ENCODE measurements around the gene SYCP1. TPM values are rescaled to one million over a fixed set of nuclear protein-coding genes. Genes with fewer than 3 reads are reported as not detected.

Gene SYCP1
- total and polyA plus RNA-seq, 2 experiments from 2014 or later, result 0.24 to 0.66 TPM

GRCh38 chr1:114926607-114927006, 71.9 kb downstream of the SYCP1 start (continued):
- TF ChIP-seq REST (IDR thresholded peaks at IDR 0.05; ENCODE audit: unreplicated experiment), result no peak

GRCh38 chr1:114927401-114927800, 72.7 kb downstream of the SYCP1 start:
- DNase-seq (ENCODE audit: low spot score) (no peak), ATAC-seq (no peak)
- H3K9me3 Mint-ChIP-seq, result peaks cover 8% of the 10 kb centered on the region
- no peak overlapping the region for H3K4me3 Mint-ChIP-seq
- Histone ChIP-seq H4K20me1 (replicated peaks; ENCODE audit: insufficient read depth) (no peaks in the 10 kb centered on the region), H3F3A (replicated peaks; ENCODE audit: low read depth) (no peaks in the 10 kb centered on the region), H3K79me2 (replicated peaks; ENCODE audit: insufficient read depth) (no peaks in the 10 kb centered on the region), H3K27ac (ENCODE audit: low read depth) (no peak overlapping the region), H3K9me2 (ENCODE audit: insufficient read depth) (no peaks in the 10 kb centered on the region), H3K4me3 (no peak overlapping the region), H3K36me3 (ENCODE audit: insufficient read depth) (no peaks in the 10 kb centered on the region), H2AFZ (no peak overlapping the region), H3K27me3 (ENCODE audit: insufficient read depth) (no peaks in the 10 kb centered on the region), H3K4me2 (no peak overlapping the region), H3K4me1 (ENCODE audit: insufficient read depth) (no peaks in the 10 kb centered on the region)
- TF ChIP-seq NANOG (IDR thresholded peaks at IDR 0.05; ENCODE audit: borderline replicate concordance), result no peak
- no peak for TF ChIP-seq STAT1 (IDR thresholded peaks at IDR 0.05; ENCODE audit: unreplicated experiment)
- no peak for TF ChIP-seq ZNF331 (CRISPR knock-in tag; IDR thresholded peaks at IDR 0.05; ENCODE audit: low read depth)
- TF ChIP-seq ZNF114 (CRISPR knock-in tag; IDR thresholded peaks at IDR 0.05), result no peak
- TF ChIP-seq ZNF462 (CRISPR knock-in tag; IDR thresholded peaks at IDR 0.05), result no peak
- no peak for TF ChIP-seq EZH2phosphoT487 (IDR thresholded peaks at IDR 0.05; ENCODE audit: unreplicated experiment)
- TF ChIP-seq JUNB (IDR thresholded peaks at IDR 0.05; ENCODE audit: unreplicated experiment), result no peak
- no peak for TF ChIP-seq EZH2 (IDR thresholded peaks at IDR 0.05; ENCODE audit: low read depth, unreplicated experiment)
- no peak for TF ChIP-seq ETS1 (IDR thresholded peaks at IDR 0.05)
- TF ChIP-seq POLR2AphosphoS5 (IDR thresholded peaks at IDR 0.05; ENCODE audit: low read depth), result no peak
- no peak for TF ChIP-seq CTCF (conservative IDR thresholded peaks at IDR 0.05; ENCODE audit: low read depth in 2 of 2)
- no peaks in the 10 kb centered on the region for H3K4me1 Mint-ChIP-seq
- peaks cover 8% of the 10 kb centered on the region for H3K36me3 Mint-ChIP-seq (ENCODE audit: low read depth)
- H3K27me3 Mint-ChIP-seq (ENCODE audit: insufficient read depth, low read depth, poor library complexity), result no peaks in the 10 kb centered on the region
- no peak overlapping the region for H3K27ac Mint-ChIP-seq
